Measurements from ENCODE around the gene CD164.

GRCh38 chr6:109389650-109390274 lies 7.5 kb upstream of the CD164 start:
- TF ChIP-seq CTCF (IDR thresholded peaks at IDR 0.05; ENCODE audit: low read length) (no peak), EZH2phosphoT487 (IDR thresholded peaks at IDR 0.05; ENCODE audit: low read length) (no peak)
